GDM1 (cell line): ENCODE data around the gene DNAJB6.

ENCODE experiments used
- DNase-seq: peaks from one replicate; lab custom pipeline; 2025; lab: John Stamatoyannopoulos, UW

Gene DNAJB6

GRCh38 chr7:157428554-157428945, 91.7 kb downstream of the DNAJB6 start:
- no peak for DNase-seq

DNA sequence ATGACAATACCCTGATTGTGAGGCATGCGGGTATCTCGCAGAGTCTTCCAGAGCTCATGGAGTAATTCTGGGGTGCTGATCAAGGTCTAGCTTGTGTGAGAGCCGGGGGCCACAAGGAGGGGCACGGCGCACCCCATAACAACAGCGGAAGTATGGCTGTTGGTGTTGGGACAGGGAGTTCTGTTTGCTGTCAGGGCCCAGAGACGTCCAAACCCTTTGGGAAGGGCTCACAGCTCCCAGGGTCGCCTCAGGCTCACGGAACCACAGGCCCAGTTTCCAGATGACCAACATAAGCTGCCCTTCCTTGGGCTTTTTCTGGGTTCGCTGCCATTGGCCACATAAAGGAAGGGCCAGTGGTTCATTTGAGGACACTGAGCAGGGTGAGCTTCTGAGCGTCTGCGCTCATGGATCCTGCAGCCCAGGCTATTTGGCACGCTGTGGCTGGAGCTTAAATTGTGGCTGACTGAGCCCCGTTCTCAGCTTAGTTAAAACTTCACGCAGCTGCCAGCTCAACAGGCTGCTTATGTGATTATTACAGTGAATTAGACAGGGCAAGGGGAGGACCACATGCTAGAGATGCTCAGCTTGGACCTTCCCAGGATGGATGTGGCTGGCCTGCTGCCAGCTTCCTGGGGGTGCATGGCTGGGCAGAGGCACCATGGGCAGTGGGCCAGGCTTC, 92.3 kb downstream of the DNAJB6 start:
- no peak for DNase-seq

DNA sequence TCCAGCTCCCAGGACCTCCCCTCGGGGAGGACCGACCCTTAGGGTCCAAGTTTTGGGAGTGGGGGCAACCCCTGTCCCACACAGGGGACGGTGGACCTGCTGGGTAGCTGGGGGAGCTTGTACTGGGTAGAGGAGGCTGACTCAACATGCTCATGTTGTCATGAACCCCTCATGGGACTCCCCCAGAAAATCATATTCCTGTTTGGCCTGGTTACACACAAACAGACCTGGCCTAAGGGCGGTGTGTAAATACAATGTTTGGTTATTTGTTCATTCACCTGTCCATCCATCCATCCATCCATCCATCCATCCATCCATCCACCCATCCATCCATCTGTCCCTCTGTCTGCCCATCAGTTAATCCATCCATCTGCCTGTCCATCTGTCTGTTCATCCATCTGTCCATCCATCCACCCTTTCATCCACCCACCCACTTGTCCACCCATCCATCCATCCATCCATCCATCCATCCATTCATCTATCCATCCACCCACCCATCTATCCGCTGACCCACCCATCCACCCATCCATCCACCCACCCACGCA, 92.9 kb downstream of the DNAJB6 start:
- DNase-seq, result no peak

GRCh38 chr7:157430721-157431120, 93.9 kb downstream of the DNAJB6 start:
- no peak for DNase-seq

GRCh38 chr7:157431173-157431950, 94.6 kb downstream of the DNAJB6 start:
- no peak for DNase-seq

DNA sequence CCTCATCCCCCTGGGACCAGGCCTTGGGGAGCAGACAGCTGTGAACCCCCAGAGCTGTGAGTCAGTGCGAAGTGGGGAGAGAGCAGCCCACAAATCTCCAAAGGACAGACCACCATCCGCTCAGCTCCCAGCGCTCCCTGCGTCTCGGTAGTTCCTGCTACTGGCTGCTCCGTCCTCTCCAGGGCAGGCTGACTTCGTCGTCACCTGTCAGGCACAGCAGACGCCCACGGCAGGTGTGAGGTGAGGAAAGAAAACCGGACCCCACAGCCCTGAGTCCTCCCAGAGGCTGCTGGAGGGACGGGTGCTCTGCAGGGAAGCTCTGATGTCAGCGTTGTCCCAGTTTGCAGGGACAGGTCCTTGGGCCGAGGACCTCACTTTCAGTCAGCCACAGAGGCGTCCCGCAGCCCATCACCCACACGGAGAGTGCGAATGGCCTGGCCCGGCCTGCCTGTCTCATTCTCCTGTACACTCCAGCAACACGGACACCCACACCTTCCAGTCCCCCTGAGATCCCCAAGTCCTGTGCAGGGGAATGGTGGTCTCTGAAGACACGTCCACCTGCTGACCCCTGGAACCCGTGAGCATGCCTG, 95.2 kb downstream of the DNAJB6 start:
- DNase-seq, result no peak

DNA sequence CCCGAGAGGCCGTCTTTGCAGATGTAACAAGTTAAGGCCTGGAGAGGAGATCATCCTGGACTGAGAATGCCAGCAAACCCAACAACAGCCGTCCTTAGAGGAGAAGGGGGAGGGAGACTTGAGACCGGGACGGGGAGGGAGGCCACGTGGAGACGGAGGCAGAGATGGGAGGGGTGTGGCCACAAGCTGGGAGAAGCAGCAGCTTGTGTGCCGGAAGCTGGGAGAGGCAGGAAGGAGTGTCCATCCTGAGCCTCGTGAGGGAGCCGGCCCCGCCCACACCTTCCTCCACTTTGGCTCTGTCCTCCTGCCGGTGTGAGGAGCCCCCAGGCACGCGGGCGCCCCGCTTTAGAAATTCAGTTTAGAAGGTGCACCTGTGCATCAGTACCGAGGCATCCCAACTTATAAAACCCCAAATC, 95.7 kb downstream of the DNAJB6 start:
- DNase-seq, result no peak

GRCh38 chr7:157432957-157433576, 96.3 kb downstream of the DNAJB6 start:
- DNase-seq, result no peak

- no peak for DNase-seq
Measured at GRCh38 chr7:157433628-157434027, 96.8 kb downstream of the DNAJB6 start.

GRCh38 chr7:157434231-157434630, 97.4 kb downstream of the DNAJB6 start:
- DNase-seq, result no peak

DNA sequence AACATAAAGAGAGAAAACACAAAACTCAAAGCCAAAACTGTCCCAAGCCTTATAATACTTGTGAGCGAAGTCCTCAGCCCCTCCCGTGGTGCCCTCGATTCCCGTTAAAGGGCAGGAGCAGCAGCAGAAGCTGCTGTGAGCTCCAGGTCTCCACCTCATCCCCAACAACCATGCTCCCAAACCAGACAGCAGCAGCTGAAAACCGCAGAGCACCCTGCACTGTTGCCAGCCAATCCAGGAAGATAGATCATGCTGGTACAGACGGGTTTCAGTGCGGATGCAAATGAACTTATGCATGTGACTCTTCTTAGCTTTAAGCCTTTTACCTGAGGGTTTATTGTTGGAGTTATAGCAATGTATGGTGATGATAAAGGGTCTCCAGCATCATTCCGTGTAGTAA, 97.9 kb downstream of the DNAJB6 start:
- DNase-seq, result no peak

DNA sequence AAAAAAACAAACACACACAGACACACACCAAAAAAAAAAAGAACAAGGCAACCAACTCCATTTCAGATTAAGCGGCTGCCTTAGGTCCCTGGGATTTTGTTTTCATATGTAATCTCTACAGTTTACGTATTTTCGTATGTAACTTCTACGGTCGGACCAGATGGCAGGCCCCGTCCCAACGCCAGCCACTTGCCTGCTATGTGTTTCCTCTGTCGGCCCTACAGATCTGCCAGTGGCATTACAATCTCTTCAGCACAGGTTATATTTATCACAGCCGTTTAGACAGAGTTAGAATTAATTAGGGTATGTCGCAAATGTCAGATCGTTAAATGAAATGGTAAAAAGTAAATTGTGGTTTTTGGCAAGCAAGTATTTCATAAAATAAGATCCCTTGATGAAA, 99.3 kb downstream of the DNAJB6 start:
- DNase-seq, result no peak

GRCh38 chr7:157436763-157437480, 100.1 kb downstream of the DNAJB6 start:
- DNase-seq, result no peak

DNA sequence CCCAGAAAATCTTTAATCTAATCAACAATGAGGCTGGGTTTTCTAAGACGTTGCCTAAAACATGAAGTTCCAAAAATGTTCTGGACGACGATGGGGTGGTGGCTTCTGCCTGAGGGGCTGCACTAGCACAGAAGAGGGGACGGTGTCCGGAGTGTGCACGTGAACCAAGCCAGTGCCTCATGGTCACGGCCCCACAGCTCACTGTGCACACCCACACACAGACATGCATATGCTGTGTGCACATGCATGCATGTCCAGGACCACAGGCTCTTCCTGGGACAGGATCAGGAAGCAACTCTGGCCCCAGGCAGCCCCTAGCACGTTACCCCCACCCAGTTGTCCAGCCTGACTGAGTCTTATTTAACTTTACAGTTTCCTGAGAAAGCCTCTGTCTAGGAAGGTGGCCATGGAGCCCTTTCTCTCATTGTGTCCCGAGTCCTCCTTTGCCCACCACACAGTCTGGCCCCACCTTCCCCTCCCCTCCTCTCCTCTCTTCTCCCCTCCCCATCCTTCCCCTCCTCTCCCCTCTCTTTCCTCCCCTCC, 100.8 kb downstream of the DNAJB6 start:
- no peak for DNase-seq

- no peak for DNase-seq
Measured at GRCh38 chr7:157438121-157439025, 101.6 kb downstream of the DNAJB6 start.

GRCh38 chr7:157439149-157439548, 102.3 kb downstream of the DNAJB6 start:
- no peak for DNase-seq

- no peak for DNase-seq
Measured at GRCh38 chr7:157439761-157440160, 103.0 kb downstream of the DNAJB6 start.

DNA sequence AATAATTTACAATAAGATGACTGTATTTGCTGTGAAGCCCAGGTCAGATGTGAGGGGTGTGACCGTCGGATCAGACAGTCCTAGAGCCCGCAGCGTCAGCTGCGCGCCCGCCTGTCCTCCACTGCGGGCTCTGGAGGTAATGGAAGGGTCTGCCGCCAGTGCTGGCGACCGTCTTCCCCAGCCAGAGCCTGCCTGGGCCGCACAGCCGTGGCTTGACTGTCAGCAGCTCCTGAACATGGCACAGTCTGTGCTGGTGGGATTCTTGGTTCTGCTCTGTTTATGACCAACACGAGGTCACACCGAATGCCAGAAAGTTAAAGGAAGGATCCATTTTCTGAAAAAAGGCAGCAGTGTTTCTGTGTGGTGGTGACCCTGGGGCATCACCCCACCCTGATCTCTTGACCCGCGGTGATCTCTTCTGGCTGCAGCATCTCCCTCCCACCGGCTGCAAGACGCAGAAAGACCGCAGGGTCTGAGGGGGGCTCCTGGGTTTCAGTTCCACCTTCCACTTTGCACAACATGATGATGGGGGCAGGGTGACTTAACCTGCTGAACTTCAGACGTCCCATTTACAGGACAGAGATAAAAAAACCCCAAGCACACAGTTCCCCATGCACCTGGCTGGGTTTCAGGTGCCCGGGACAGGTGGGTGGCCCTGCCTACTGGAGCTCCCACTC, 103.7 kb downstream of the DNAJB6 start:
- DNase-seq, result no peak

DNA sequence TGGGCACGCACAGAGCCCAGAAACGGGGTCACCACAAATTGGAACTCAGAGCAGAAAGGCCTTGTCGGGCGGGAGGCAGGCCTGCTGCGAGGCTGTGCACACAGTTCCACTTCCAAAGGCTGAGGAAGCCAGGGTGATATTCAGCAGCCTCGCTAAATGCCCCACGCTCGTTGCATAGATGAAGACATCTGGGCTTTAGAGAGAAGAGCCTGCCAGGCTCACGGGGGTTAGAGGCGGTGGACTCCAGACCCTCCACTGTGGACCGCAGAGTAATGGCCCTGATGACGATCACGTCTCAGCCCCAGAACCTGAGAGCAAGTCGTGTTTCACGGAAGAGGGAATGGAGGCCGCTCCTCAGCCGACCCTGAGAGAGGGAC, 104.2 kb downstream of the DNAJB6 start:
- no peak for DNase-seq

GRCh38 chr7:157442456-157442855, 105.7 kb downstream of the DNAJB6 start:
- no peak for DNase-seq
